Body of pancreas (tissue), 4 donors: ENCODE data around the gene C10orf90.

Experiments
- POLR2A ChIP-seq, 3 donors: fragments of 450-650 bp; IDR thresholded peaks; one replicate each; pipeline ENCODE4 v1.6.1; 2016; ENCODE audit warnings: antibody characterized with exemption in 3 of 3, mild to moderate bottlenecking in 2 of 3
- TF ChIP-seq, protein P1 (sequence below), 7 experiments: fragments of 450-650 bp in 4 of 7; fragments of 200-600 bp in 3 of 7; sonication (generic) in 3 of 7; IDR thresholded peaks; one replicate each; pipeline ENCODE4 v1.5.1; 2016 to 2019; ENCODE audit warnings: antibody characterized with exemption in 7 of 7

DNA sequence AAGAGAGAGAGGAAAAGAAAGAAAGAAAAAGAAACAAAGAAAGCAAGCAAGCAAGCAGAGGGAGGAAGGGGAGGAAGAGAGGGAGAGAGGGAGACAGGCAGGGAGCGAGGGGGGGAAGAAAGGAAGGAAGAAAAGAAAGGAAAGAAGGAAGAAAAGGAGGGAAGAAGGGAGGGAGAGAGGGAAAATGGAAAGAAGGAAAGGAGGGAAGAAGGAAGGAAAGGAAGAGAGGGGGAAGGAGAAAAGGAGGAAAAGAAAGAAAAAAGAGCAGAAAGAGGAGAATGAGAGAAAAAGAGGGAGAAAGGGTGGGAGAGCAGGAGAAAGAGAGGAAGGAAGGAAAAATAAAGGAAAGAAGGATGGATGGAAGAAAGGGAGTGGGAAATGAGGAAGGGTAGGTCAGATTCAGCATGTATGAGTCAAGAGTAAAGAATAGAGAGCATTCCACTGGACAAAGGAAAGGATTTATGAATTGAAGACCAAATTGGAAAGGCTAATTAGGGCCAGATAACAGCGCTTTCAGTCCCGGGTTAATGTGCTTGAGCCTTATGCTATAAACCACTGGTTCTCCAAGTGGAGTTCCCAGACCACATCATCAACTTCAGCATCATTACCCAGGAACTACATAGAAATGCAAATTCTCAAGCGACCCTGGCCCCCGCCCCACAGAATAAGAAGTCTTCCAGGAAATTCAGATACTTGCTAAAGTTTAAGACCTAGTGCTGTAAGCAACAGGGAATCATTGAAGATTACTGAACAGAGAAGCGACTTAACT, 85.1 kb downstream of the C10orf90 start:
- no peak for TF ChIP-seq POLR2A (IDR thresholded peaks at IDR 0.05)
- TF ChIP-seq, protein P1, sequence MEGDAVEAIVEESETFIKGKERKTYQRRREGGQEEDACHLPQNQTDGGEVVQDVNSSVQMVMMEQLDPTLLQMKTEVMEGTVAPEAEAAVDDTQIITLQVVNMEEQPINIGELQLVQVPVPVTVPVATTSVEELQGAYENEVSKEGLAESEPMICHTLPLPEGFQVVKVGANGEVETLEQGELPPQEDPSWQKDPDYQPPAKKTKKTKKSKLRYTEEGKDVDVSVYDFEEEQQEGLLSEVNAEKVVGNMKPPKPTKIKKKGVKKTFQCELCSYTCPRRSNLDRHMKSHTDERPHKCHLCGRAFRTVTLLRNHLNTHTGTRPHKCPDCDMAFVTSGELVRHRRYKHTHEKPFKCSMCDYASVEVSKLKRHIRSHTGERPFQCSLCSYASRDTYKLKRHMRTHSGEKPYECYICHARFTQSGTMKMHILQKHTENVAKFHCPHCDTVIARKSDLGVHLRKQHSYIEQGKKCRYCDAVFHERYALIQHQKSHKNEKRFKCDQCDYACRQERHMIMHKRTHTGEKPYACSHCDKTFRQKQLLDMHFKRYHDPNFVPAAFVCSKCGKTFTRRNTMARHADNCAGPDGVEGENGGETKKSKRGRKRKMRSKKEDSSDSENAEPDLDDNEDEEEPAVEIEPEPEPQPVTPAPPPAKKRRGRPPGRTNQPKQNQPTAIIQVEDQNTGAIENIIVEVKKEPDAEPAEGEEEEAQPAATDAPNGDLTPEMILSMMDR (IDR thresholded peaks at IDR 0.05) = no peak
